Testis (tissue), 5 donors: ENCODE data around the gene KLF9. TPM values are rescaled to one million over a fixed set of nuclear protein-coding genes. Genes with fewer than 3 reads are reported as not detected.

Source experiments
- DNase-seq: peaks from one replicate; pipeline ENCODE4 v3.0.0-alpha.2; 2019
- H3K27ac ChIP-seq, 2 donors: fragments of 200-600 bp; sonication (generic); one replicate each; pipeline ENCODE4 v1.5.1; 2019
- H3K27me3 ChIP-seq: fragments of 200-600 bp; sonication (generic); one replicate; pipeline ENCODE4 v1.5.1; 2019
- H3K36me3 ChIP-seq: fragments of 200-600 bp; sonication (generic); one replicate; pipeline ENCODE4 v1.5.1; 2017; ENCODE audit warnings: low read depth; ENCODE audit errors: missing control alignments
- H3K4me1 ChIP-seq: fragments of 200-600 bp; sonication (generic); one replicate; pipeline ENCODE4 v1.5.1; 2019
- H3K4me3 ChIP-seq, 2 donors: fragments of 200-600 bp; sonication (generic); one replicate each; pipeline ENCODE4 v1.5.1; 2017 to 2019
- H3K9me3 ChIP-seq: fragments of 200-600 bp; sonication (generic); one replicate; pipeline ENCODE4 v1.5.1; 2017
- POLR2A ChIP-seq: fragments of 450-650 bp; IDR thresholded peaks from one replicate; pipeline ENCODE4 v1.6.1; 2017; ENCODE audit warnings: antibody characterized with exemption, mild to moderate bottlenecking, moderate library complexity
- WGBS, 2 donors: methylation state at CpG; one replicate each; pipeline ENCODE4 v1.1.5; 2018; 5-methylcytosine and 5-hydroxymethylcytosine counted together
- intact Hi-C: fragments of 100-400 bp; cut with DNase I; formaldehyde crosslinking; loops from one replicate; pipeline ENCODE4 v1.15.1; 2023; ENCODE audit warnings: low total_unique reads
- long read RNA-seq, 2 donors: transcript quantifications; one replicate each; lab custom pipeline, GENCODE V29; 2026
- polyA plus RNA-seq: library from polyadenylated mRNA; stranded (reverse); fragments of 350-450 nt; fragmentation: Illumina TruSeq; extraction: RNeasy Lipid Tissue Mini Kit (QIAGEN cat#74804); gene quantifications from one replicate; pipeline ENCODE4 v1.2.3, GENCODE V29; 2014; ENCODE audit warnings: low read depth, low replicate concordance; ENCODE audit not compliant: insufficient read depth
- total RNA-seq, 2 donors: library from RNA; depleted of rRNA; stranded (reverse); fragments of >200 nt; gene quantifications; one replicate each; pipeline ENCODE4 v1.2.3, GENCODE V29; 2016
- TF ChIP-seq, protein P1 (sequence below), 3 experiments: fragments of 450-650 bp in 2 of 3; fragments of 200-600 bp in 1 of 3; sonication (generic) in 1 of 3; IDR thresholded peaks; one replicate each; pipeline ENCODE4 v1.5.1; 2016 to 2019; ENCODE audit warnings: antibody characterized with exemption in 3 of 3, mild to moderate bottlenecking in 2 of 3, moderate library complexity in 1 of 3

KLF9 gene
- 10 to 100 TPM; 39.8 to 47.9 TPM for total RNA-seq
- 11.8 TPM for polyA plus RNA-seq
- long read RNA-seq, donor 1, full-length matches to known transcripts: 3 of 3 reads
- long read RNA-seq, donor 1, partial matches to known transcripts: 0 of 3 reads
- long read RNA-seq, donor 1, other reads (novel, unspliced or antisense): 0 of 3 reads
- long read RNA-seq, donor 2, full-length matches to known transcripts: 1 of 1 reads
- long read RNA-seq, donor 2, partial matches to known transcripts: 0 of 1 reads
- long read RNA-seq, donor 2, other reads (novel, unspliced or antisense): 0 of 1 reads

GRCh38 chr9:70413799-70414775, at the start of gene KLF9:
TSS of gene KLF9 (minus strand) at chr9:70414657. CDS start at chr9:70413363, 1,294 bp downstream.
- TF ChIP-seq, protein P1, sequence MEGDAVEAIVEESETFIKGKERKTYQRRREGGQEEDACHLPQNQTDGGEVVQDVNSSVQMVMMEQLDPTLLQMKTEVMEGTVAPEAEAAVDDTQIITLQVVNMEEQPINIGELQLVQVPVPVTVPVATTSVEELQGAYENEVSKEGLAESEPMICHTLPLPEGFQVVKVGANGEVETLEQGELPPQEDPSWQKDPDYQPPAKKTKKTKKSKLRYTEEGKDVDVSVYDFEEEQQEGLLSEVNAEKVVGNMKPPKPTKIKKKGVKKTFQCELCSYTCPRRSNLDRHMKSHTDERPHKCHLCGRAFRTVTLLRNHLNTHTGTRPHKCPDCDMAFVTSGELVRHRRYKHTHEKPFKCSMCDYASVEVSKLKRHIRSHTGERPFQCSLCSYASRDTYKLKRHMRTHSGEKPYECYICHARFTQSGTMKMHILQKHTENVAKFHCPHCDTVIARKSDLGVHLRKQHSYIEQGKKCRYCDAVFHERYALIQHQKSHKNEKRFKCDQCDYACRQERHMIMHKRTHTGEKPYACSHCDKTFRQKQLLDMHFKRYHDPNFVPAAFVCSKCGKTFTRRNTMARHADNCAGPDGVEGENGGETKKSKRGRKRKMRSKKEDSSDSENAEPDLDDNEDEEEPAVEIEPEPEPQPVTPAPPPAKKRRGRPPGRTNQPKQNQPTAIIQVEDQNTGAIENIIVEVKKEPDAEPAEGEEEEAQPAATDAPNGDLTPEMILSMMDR (IDR thresholded peaks at IDR 0.05): no peak
- peak; percentile 73 for TF ChIP-seq POLR2A
- H3K27ac ChIP-seq: peak within 1 kb of the TSS; percentile 98 to 99
- H3K27me3 ChIP-seq: no peaks in the 10 kb centered on the region
- H3K4me1 ChIP-seq: peaks cover 33% of the 10 kb centered on the region
- peak; percentile 98 for DNase-seq
- no peaks in the 10 kb centered on the region for H3K9me3 ChIP-seq
- H3K4me3 ChIP-seq: peak within 1 kb of the TSS; percentile 87 to 95
- intact Hi-C loops: no loop called here
- no peaks in the 10 kb centered on the region for H3K36me3 ChIP-seq
- WGBS, 2 donors: 0 to 1% methylated on average over 26 to 48 of the region's 48 CpGs

GRCh38 chr9:70463877-70464276, 49.4 kb upstream of the KLF9 start:
- DNase-seq: no peak
- H3K36me3 ChIP-seq: no peaks in the 10 kb centered on the region
- 85 to 91% methylated on average over 2 of the region's 2 CpGs for WGBS, 2 donors
- no peaks in the 10 kb centered on the region for H3K27me3 ChIP-seq
- H3K4me1 ChIP-seq: no peaks in the 10 kb centered on the region
- intact Hi-C loops: no loop called here
- TF ChIP-seq POLR2A: no peak
- TF ChIP-seq, protein P1 (IDR thresholded peaks at IDR 0.05): no peak
- no peaks in the 10 kb centered on the region for H3K9me3 ChIP-seq
- H3K27ac ChIP-seq: no peak overlapping the region
- no peak overlapping the region for H3K4me3 ChIP-seq

DNA sequence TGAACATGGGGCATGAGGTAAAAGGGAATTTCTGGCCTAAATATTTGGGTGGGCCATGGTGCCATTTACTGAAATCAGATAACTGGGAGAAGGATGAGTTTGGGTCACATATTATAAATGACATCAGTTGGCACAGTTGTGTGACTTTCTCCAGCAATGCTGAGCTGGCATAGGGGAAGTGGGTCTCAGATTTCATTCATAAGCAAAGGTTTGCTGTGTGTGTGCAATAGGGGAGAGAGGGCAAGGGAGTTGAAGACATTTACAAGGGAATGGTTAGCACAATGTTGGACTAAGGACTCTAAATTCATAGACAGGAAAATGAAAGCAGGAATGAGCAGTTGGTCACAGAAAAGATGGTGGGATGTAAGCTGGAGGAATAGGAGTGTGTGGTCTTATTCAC, 47.8 kb upstream of the KLF9 start:
- no peaks in the 10 kb centered on the region for H3K4me1 ChIP-seq
- H3K4me3 ChIP-seq: no peak overlapping the region
- no peak for TF ChIP-seq POLR2A
- TF ChIP-seq, protein P1 (IDR thresholded peaks at IDR 0.05): no peak
- no peak overlapping the region for H3K27ac ChIP-seq
- intact Hi-C loops: no loop called here
- no peaks in the 10 kb centered on the region for H3K36me3 ChIP-seq
- H3K27me3 ChIP-seq: no peaks in the 10 kb centered on the region
- no peaks in the 10 kb centered on the region for H3K9me3 ChIP-seq
- no peak for DNase-seq

GRCh38 chr9:70457235-70457634, 42.8 kb upstream of the KLF9 start:
- no peak for TF ChIP-seq POLR2A
- TF ChIP-seq, protein P1 (IDR thresholded peaks at IDR 0.05): no peak
- Histone ChIP-seq H3K27ac (no peak overlapping the region), H3K4me1 (no peaks in the 10 kb centered on the region), H3K27me3 (no peaks in the 10 kb centered on the region), H3K36me3 (no peaks in the 10 kb centered on the region), H3K9me3 (no peaks in the 10 kb centered on the region), H3K4me3 (no peak overlapping the region)
- intact Hi-C loops: no loop called here
- no peak for DNase-seq
